ENCODE measurements around the gene RNU11.
"Not testable (repeated sequence)": the region's sequence is repeated elsewhere in the genome, so short reads cannot be mapped to it uniquely, and the experiment has no call there.

The RNU11 gene

GRCh38 chr1:28663871-28664470, 15.6 kb downstream of the RNU11 start:
- no peak for DNase-seq (ENCODE audit: low spot score)

- DNase-seq (ENCODE audit: low spot score) = no peak
These were observed 18.4 kb downstream of the RNU11 start for GRCh38 chr1:28666806-28667205.

- DNase-seq (ENCODE audit: low spot score) = peak; percentile 81
These were observed 20.0 kb downstream of the RNU11 start, which contains the start of gene GMEB1 for GRCh38 chr1:28668191-28668955. GMEB1 (plus strand) TSS chr1:28668784; CDS start chr1:28683613, 14,829 bp downstream.

GRCh38 chr1:28668956-28669723, 20.7 kb downstream of the RNU11 start:
- DNase-seq (ENCODE audit: low spot score) = peak; percentile 43

- DNase-seq (ENCODE audit: low spot score) = no peak
These were observed 22.9 kb downstream of the RNU11 start for GRCh38 chr1:28671254-28671780.

- not testable (repeated sequence) for DNase-seq (ENCODE audit: low spot score)
These were observed 24.6 kb downstream of the RNU11 start for GRCh38 chr1:28672971-28673370.

GRCh38 chr1:28675924-28676257, 27.5 kb downstream of the RNU11 start:
- no peak for DNase-seq (ENCODE audit: low spot score)

- DNase-seq (ENCODE audit: low spot score) = no peak
These were observed 31.8 kb downstream of the RNU11 start for GRCh38 chr1:28680151-28680550.

- DNase-seq (ENCODE audit: low spot score) = no peak
These were observed 34.4 kb downstream of the RNU11 start for GRCh38 chr1:28682840-28683239.

GRCh38 chr1:28684937-28685336, 36.5 kb downstream of the RNU11 start:
- DNase-seq (ENCODE audit: low spot score) = no peak

GRCh38 chr1:28691627-28692026, 43.2 kb downstream of the RNU11 start:
- not testable (repeated sequence) for DNase-seq (ENCODE audit: low spot score)

Data from pons (tissue), 1 donor.